Left ventricle myocardium inferior (tissue), 1 donor: ENCODE data around the gene CCDC141. TPM values are rescaled to one million over a fixed set of nuclear protein-coding genes. Genes with fewer than 3 reads are reported as not detected.

Experiments
- DNase-seq: peaks from one replicate; pipeline ENCODE4 v3.0.0-alpha.2; 2020
- H3K27ac ChIP-seq: fragments of 200-600 bp; replicated peaks from 2 replicates; pipeline ENCODE4 v1.8.0; 2021
- H3K27me3 ChIP-seq: fragments of 200-600 bp; 2 replicates; pipeline ENCODE4 v1.8.0; 2021; ENCODE audit warnings: low read depth
- H3K36me3 ChIP-seq: fragments of 200-600 bp; 2 replicates; pipeline ENCODE4 v1.8.0; 2021
- H3K4me1 ChIP-seq: fragments of 200-600 bp; 2 replicates; pipeline ENCODE4 v1.8.0; 2021
- H3K4me3 ChIP-seq: fragments of 200-600 bp; 2 replicates; pipeline ENCODE4 v1.8.0; 2021; ENCODE audit warnings: mild to moderate bottlenecking, moderate library complexity
- H3K9me3 ChIP-seq: fragments of 200-600 bp; replicated peaks from 2 replicates; pipeline ENCODE4 v1.8.0; 2021
- CTCF ChIP-seq: fragments of 200-600 bp; IDR thresholded peaks from 2 replicates; pipeline ENCODE4 v1.8.0; 2021; ENCODE audit warnings: antibody characterized with exemption, mild to moderate bottlenecking, borderline replicate concordance
- intact Hi-C: fragments of 100-400 bp; cut with micrococcal nuclease; formaldehyde crosslinking; loops from one replicate; pipeline ENCODE4 v1.11.0; 2022
- total RNA-seq: library from RNA; stranded (reverse); fragmentation: NEBNext Ultra II Directional; extraction: Animal tissue kit (Norgen Biotek cat#: 25700); gene quantifications from one replicate; pipeline ENCODE4 v1.2.1, GENCODE V29; 2021
- donor health status: DM: no; HTN: yes; CAD: no; lungs with severe emphysema.

CCDC141 gene
- total RNA-seq, 1 donor from 2014 or later: 208 TPM

- no peak for DNase-seq
Observed at GRCh38 chr2:178806543-178806942, 243.4 kb downstream of the CCDC141 start.

GRCh38 chr2:178805457-178805856, 244.5 kb downstream of the CCDC141 start:
- no peaks in the 10 kb centered on the region for H3K9me3 ChIP-seq
- peak overlapping the region; percentile 94 for H3K27ac ChIP-seq
- intact Hi-C loops: no loop called here
- H3K27me3 ChIP-seq: no peaks in the 10 kb centered on the region
- peak overlapping the region; percentile 68 for H3K4me3 ChIP-seq
- no peak for DNase-seq
- H3K4me1 ChIP-seq: peaks cover 3% of the 10 kb centered on the region
- no peak for TF ChIP-seq CTCF
- H3K36me3 ChIP-seq: peaks cover 35% of the 10 kb centered on the region

More at GRCh38 chr2:178806543-178806942, 243.4 kb downstream of the CCDC141 start:
- intact Hi-C loops: no loop called here
- peak overlapping the region; percentile 94 for H3K27ac ChIP-seq
- H3K9me3 ChIP-seq: no peaks in the 10 kb centered on the region
- H3K4me1 ChIP-seq: peaks cover 9% of the 10 kb centered on the region
- peaks cover 32% of the 10 kb centered on the region for H3K36me3 ChIP-seq
- peak overlapping the region; percentile 68 for H3K4me3 ChIP-seq
- H3K27me3 ChIP-seq: no peaks in the 10 kb centered on the region
- no peak for TF ChIP-seq CTCF

- Histone ChIP-seq H3K27ac (peak overlapping the region; percentile 94), H3K4me3 (peak overlapping the region; percentile 68), H3K4me1 (peaks cover 7% of the 10 kb centered on the region), H3K27me3 (no peaks in the 10 kb centered on the region), H3K9me3 (no peaks in the 10 kb centered on the region), H3K36me3 (peaks cover 41% of the 10 kb centered on the region)
- intact Hi-C loops: no loop called here
- DNase-seq: no peak
- peak; percentile 66 for TF ChIP-seq CTCF
Observed at GRCh38 chr2:178804791-178805190, 245.1 kb downstream of the CCDC141 start.

GRCh38 chr2:178800510-178800909, 249.4 kb downstream of the CCDC141 start:
- Histone ChIP-seq H3K36me3 (peaks cover 65% of the 10 kb centered on the region), H3K4me1 (peaks cover 32% of the 10 kb centered on the region), H3K4me3 (peak overlapping the region; percentile 68), H3K9me3 (no peaks in the 10 kb centered on the region), H3K27ac (peak overlapping the region; percentile 83), H3K27me3 (no peaks in the 10 kb centered on the region)
- TF ChIP-seq CTCF: no peak
- DNase-seq: no peak
- intact Hi-C loops: no loop called here

GRCh38 chr2:178799305-178799704, 250.6 kb downstream of the CCDC141 start:
- Histone ChIP-seq H3K27me3 (no peaks in the 10 kb centered on the region), H3K27ac (peak overlapping the region; percentile 83), H3K4me3 (peak overlapping the region; percentile 68), H3K4me1 (peaks cover 40% of the 10 kb centered on the region), H3K36me3 (peaks cover 65% of the 10 kb centered on the region), H3K9me3 (no peaks in the 10 kb centered on the region)
- TF ChIP-seq CTCF: no peak
- intact Hi-C loops: no loop called here
- no peak for DNase-seq
